Heart right ventricle (tissue), 16 donors: ENCODE results near the gene BMERB1. TPM values are rescaled to one million over a fixed set of nuclear protein-coding genes. Genes with fewer than 3 reads are reported as not detected.
A peak's percentile ranks its signal among the peaks of the same experiment; 100 is the strongest.

Experiments
- ATAC-seq, 8 donors: fragments of 200-7000 bp; cut with Tn5 transposase; one replicate each; pipeline ENCODE4 v1.9.1; 2020; ENCODE audit warnings: mild to moderate bottlenecking in 8 of 8, moderate library complexity in 8 of 8, moderate number of reproducible peaks in 1 of 8
- DNase-seq, 2 donors: peaks; one replicate each; pipeline ENCODE4 v3.0.0-alpha.2; 2020
- H3K27ac ChIP-seq, 10 donors: fragments of 200-600 bp; sonication (generic) in 2 of 10; one replicate each; pipeline versions ENCODE4 v1.5.0 to v1.8.0; 2020 to 2022; ENCODE audit warnings: mild to moderate bottlenecking in 3 of 10
- H3K27me3 ChIP-seq, 7 donors: fragments of 200-600 bp; one replicate each; pipeline ENCODE4 v1.8.0; 2021 to 2022; ENCODE audit warnings: mild to moderate bottlenecking in 2 of 7
- H3K36me3 ChIP-seq, 9 donors: fragments of 200-600 bp; sonication (generic) in 1 of 9; one replicate each; pipeline versions ENCODE4 v1.5.0 to v1.8.0; 2020 to 2022; ENCODE audit warnings: mild to moderate bottlenecking in 2 of 9
- H3K4me1 ChIP-seq, 9 donors: fragments of 200-600 bp; sonication (generic) in 1 of 9; one replicate each; pipeline versions ENCODE4 v1.5.0 to v1.8.0; 2020 to 2022; ENCODE audit warnings: mild to moderate bottlenecking in 4 of 9
- H3K4me3 ChIP-seq, 10 donors: fragments of 200-600 bp; sonication (generic) in 2 of 10; one replicate each; pipeline versions ENCODE4 v1.5.0 to v1.8.0; 2020 to 2022; ENCODE audit warnings: mild to moderate bottlenecking in 7 of 10, moderate library complexity in 2 of 10
- H3K9me3 ChIP-seq, 11 donors: fragments of 200-600 bp in 10 of 11; sonication (generic) in 2 of 11; one replicate each; pipeline versions ENCODE4 v1.5.0 to v1.8.0; 2013 to 2022; ENCODE audit warnings: mild to moderate bottlenecking in 2 of 11, control low read depth in 1 of 11, moderate library complexity in 1 of 11
- CTCF ChIP-seq, 9 donors: fragments of 200-600 bp; sonication (generic) in 2 of 9; IDR thresholded peaks; one replicate each; pipeline versions ENCODE4 v1.5.0 to v1.8.0; 2021 to 2022; ENCODE audit warnings: antibody characterized with exemption in 9 of 9, mild to moderate bottlenecking in 5 of 9, moderate library complexity in 1 of 9
- WGBS, 2 donors: extraction: QIAGEN DNeasy Blood & Tissue Kit; methylation state at CpG; one replicate each; pipeline ENCODE4 v1.1.7; 2013; ENCODE audit warnings: inconsistent platforms in 1 of 2; 5-methylcytosine and 5-hydroxymethylcytosine counted together
- intact Hi-C, 10 donors: fragments of 100-400 bp; cut with DNase I; formaldehyde crosslinking; loops; one replicate each; pipeline versions ENCODE4 v1.11.1 to v1.14.2; 2022
- polyA plus RNA-seq, 2 donors: library from polyadenylated mRNA; stranded (reverse); fragments of 200-250 nt; gene quantifications; one replicate each; pipeline ENCODE4 v1.2.3, GENCODE V29; 2013
- total RNA-seq, 10 donors: library from RNA; stranded (reverse); fragmentation: NEBNext Ultra II Directional in 3 of 10; extraction: Animal tissue kit (Norgen Biotek cat#: 25700) in 3 of 10; gene quantifications; one replicate each; pipeline versions ENCODE4 v1.2.1 to v1.2.4, GENCODE V29; 2021 to 2023
- donor health status: Arrhythmogenic right ventricular cardiomyopathy.
- donor health status: ischemic (EF 13 %, LVEDD 7.1; RV severe dilation, severe dysfunction).
- donor health status: healthy with polysubstance abuse.
- donor health status: DM: no; HTN: yes; CAD: no.
- donor health status: DM: no; HTN: no; CAD: no.
- donor health status: ischemic (EF 25% LVEDD 6.9; RV normal size, moderate dysfunction).
- donor health status: ischemic (EF 25% LVEDD 5.7; RV mildly dilated, moderate dysfunction).
- donor health status: healthy.
- donor health status: DM: yes; HTN: yes; CAD: no.
- donor health status: Ischemic cardiomyopathy.
- donor health status: ischemic (EF 35%, LVEDD 5.7; RV mildly dilated, moderate dysfunction).
- donor health status: nonischemic (EF 11% LVEDD 7.7; RV severe dilation, severe dysfunction).
- donor health status: DM: yes; HTN: yes; CAD: no.
- donor health status: PGD.
- donor health status: ischemic (EF 29% LVEDD 5.4; RV normal size, mild dysfunction).
- donor health status: nonischemic (EF 23%, LVEDD 6.1; RV moderate dilation, normal function).

BMERB1 gene
- total and polyA plus RNA-seq, 12 donors, result 16.5 to 121 (median 78.9) TPM

GRCh38 chr16:15513156-15513555 lies 78.8 kb downstream of the BMERB1 start:
- Histone ChIP-seq H3K27me3 (no peaks in the 10 kb centered on the region), H3K4me1 (peaks cover 0 to 3% (median under 1%) of the 10 kb centered on the region in 9 donors), H3K9me3 (no peaks in the 10 kb centered on the region), H3K27ac (peak overlapping the region in 4 of 10 donors; percentile 7 to 47 (median 42)), H3K4me3 (no peak overlapping the region), H3K36me3 (peaks cover 0 to 17% (median 0%) of the 10 kb centered on the region in 9 donors)
- DNase-seq, result no peak
- WGBS, 2 donors, result 87 to 90% methylated on average over 11 of the region's 11 CpGs
- no peak for TF ChIP-seq CTCF (IDR thresholded peaks at IDR 0.05)
- ATAC-seq, result peak in 4 of 8 donors; percentile 61 to 88 (median 76)
- intact Hi-C loops, result loop anchor here in 1 of 10 donors (10.0 kb wide), 1 partner anchor 68 kb away; no protein-coding TSS in a partner anchor

- no peak for TF ChIP-seq CTCF (IDR thresholded peaks at IDR 0.05)
- intact Hi-C loops, result loop anchor here in 1 of 10 donors (10.0 kb wide), 1 partner anchor 71 kb away; no protein-coding TSS in a partner anchor
- H3K36me3 ChIP-seq, result peaks cover 0 to 17% (median 0%) of the 10 kb centered on the region in 9 donors
- no peak overlapping the region for H3K27ac ChIP-seq
- 97 to 99% methylated on average over 4 of the region's 4 CpGs for WGBS, 2 donors
- ATAC-seq, result no peak
- H3K4me1 ChIP-seq, result peaks cover 0 to 28% (median 4%) of the 10 kb centered on the region in 9 donors
- no peak for DNase-seq
- H3K9me3 ChIP-seq, result no peaks in the 10 kb centered on the region
- H3K4me3 ChIP-seq, result no peak overlapping the region
- H3K27me3 ChIP-seq, result no peaks in the 10 kb centered on the region
Measured at GRCh38 chr16:15515992-15516391, 81.6 kb downstream of the BMERB1 start.

- Histone ChIP-seq H3K27me3 (no peaks in the 10 kb centered on the region), H3K9me3 (no peaks in the 10 kb centered on the region), H3K27ac (no peak overlapping the region), H3K4me1 (peaks cover 0 to 34% (median 8%) of the 10 kb centered on the region in 9 donors), H3K4me3 (no peak overlapping the region), H3K36me3 (peaks cover 0 to 17% (median 0%) of the 10 kb centered on the region in 9 donors)
- WGBS, 2 donors, result 91 to 92% methylated on average over 5 of the region's 5 CpGs
- no peak for TF ChIP-seq CTCF (IDR thresholded peaks at IDR 0.05)
- intact Hi-C loops, result loop anchor here in 1 of 10 donors (10.0 kb wide), 1 partner anchor 72 kb away; no protein-coding TSS in a partner anchor
- ATAC-seq (no peak), DNase-seq (no peak)
Measured at GRCh38 chr16:15516609-15517008, 82.2 kb downstream of the BMERB1 start.

GRCh38 chr16:15517743-15518377 lies 83.5 kb downstream of the BMERB1 start:
- no peaks in the 10 kb centered on the region for H3K27me3 ChIP-seq
- H3K4me1 ChIP-seq, result peaks cover 0 to 46% (median 16%) of the 10 kb centered on the region in 9 donors
- no peak overlapping the region for H3K4me3 ChIP-seq
- TF ChIP-seq CTCF (IDR thresholded peaks at IDR 0.05), result no peak
- intact Hi-C loops, result loop anchor here in 1 of 10 donors (10.0 kb wide), 1 partner anchor 73 kb away; no protein-coding TSS in a partner anchor
- 87 to 96% methylated on average over 3 of the region's 3 CpGs for WGBS, 2 donors
- H3K9me3 ChIP-seq, result no peaks in the 10 kb centered on the region
- no peak for ATAC-seq
- peaks cover 0 to 17% (median 0%) of the 10 kb centered on the region in 9 donors for H3K36me3 ChIP-seq
- peak overlapping the region in 3 of 10 donors; percentile 4 to 31 (median 20) for H3K27ac ChIP-seq
- DNase-seq, result no peak
